Hypothalamus (tissue), 51 donors: Measurements from ENCODE around the gene MTSS2.

Experiments used
- DNase-seq, 51 donors: peaks; one replicate each; lab custom pipeline; 2025; lab: John Stamatoyannopoulos, UW

The MTSS2 gene

DNA sequence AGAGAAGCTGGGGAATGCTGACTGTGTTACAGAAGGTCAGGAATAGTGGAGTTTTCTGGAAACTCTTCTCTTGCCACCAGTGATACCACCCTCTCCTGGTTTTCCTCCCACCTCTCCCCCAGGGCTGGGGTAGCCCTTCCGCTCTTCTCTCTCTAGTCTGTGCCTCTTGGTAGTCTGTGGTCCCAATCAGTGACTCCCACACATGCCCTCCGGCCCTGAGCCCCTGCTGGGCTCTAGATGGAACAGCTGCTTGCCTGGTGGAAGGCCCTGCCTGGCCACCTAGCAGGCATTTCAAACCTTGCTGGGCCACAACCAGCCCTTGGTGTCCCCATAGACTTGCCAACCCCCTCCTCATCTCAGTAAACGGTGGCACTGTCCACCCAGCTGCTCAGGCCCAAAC, 15.2 kb upstream of the MTSS2 start:
- DNase-seq, result no peak

DNA sequence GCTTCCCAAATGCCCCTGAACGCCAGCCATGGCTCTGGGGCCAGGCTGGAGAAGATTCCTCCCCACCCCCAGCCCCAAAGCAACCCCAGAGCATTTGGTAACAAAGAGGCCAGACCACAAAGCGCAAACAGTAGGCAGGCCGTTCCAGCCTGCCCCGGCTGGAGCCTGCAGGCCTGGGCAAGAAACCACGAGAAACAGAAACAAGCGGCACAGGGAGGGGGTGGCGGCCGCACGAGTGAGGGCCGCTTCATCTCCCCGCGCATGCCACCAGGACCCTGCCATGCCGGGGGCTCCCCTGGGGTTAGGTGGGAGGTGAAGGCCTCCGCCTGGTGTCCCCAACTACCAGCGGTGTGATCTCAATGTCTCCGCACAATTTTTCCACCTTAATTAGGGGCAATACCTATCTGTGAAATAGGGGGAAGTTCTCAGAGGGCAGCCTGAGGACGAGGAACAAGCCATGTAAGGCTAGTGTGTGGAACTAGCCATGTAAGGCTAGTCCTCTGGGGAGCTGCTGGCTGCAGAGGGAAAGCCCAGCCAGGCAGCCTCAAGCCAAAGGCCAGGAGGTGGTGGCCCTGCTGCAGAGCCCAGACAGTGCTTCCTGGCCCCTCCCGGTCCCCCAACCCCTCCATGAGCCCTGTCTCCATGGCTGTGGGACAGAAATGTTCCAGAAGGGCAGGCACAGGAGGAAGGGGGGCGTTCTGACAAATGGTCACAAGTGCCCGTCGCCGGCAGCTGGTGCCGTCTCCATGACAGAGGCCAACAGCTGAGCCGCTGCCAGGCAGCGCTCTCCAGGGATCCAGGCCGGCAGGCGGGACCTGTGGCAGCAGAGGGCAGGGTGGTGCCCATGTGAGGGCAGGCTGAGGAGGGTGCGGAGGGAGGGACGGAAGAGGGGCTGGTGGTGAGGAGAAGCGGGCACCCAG, 14.5 kb upstream of the MTSS2 start:
- DNase-seq, result peak in 48 of 51 donors; percentile 19 to 92 (median 80)

DNA sequence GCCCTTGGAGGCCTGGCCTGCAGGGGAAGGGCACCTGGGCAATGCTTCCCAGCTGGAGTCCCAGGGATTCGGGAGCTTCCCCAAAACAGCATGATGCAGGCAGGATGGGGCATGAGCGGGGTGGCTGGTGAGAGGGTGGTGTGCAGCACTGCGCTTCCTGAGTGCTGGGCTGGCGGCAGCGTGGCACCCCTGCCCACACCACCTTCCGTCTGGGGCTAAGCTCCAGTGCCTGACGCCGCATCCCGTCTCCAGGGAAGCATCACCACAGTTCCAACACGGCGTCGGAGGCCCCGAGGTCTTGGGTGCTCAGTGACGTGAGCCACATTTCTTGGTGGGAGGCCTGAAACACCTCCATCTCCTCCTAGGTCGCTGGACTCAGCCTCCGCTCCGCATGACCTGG, 13.8 kb upstream of the MTSS2 start:
- peak in 2 of 51 donors; percentile 25 to 38 for DNase-seq

DNA sequence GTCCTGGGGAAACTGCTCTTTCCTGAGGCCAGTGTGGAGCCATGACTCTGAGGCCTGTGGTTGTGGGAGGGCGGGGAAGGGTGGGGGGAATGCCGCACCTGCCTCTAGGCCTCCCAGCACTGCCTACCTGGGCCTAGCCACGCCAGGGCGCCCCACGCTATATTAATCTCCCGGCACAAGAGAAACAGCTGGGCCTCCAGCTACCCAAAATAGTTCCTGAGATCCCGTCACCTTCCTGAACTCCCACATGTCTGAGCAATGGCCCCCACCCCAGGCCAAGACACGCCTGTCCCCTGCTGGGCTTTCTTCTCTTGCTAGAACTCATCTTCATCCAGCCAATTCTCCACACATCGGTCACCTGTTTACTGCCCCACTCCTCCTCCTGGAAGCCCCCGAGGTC, 13.0 kb upstream of the MTSS2 start:
- no peak for DNase-seq

DNA sequence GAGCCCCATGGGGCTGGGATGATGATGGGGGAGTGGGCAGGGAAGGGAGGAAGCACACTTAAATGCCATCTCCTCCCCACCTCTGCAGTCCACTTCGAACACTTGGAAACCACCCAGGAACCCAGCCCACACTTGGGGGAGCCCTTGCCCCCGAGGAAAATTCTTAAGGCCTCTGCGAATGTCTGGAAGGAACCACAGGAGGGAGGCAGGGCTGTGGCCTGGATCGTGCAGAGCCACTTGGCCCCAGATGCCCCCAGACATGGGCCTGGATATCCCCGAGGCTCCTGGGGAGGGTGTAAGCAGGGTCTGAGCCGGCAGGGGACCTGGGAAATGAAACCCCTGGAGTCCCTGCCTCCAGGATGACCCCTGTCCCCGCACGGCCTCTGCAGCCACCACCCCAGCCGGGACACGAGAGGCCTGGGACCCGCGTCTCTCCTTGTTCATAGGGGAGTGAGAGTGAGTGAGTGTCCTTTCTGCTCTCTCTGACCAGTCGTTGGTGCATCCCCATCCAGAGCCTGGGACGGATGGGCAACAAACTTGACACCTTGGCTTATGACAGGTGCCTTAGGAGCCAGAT, 11.8 kb upstream of the MTSS2 start:
- no peak for DNase-seq

DNA sequence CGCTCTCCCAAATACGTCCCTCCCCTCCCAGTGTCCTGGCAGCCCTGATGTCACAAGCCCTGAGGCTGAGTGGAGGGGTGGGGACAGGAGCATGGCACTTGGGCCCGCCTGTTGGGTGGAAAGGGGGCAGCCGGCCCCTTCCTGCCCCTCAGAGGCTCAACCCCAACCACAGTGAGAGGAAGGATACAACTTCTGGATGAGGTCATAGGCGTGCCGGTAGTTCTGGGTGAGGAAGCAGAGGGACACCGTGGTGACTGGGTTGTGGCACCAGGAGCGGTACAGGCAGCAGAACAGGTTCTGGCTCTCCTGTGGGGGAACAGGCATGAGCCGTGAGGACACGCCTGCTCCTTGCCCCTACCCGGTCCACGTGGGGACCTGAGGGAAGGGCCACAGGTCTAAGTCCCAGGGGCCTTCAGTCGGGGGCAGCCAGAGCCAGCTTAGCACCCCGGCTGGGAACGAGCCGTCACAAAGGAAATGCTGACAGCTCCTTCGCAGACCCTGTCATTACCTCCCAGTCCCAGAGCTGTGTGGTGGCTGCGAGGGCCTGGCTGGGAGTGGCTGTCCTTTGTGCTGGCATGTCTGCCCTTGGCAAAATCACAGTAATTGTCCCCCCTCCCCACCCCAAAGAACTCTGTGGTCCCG, 11.2 kb upstream of the MTSS2 start:
- DNase-seq, result no peak

DNA sequence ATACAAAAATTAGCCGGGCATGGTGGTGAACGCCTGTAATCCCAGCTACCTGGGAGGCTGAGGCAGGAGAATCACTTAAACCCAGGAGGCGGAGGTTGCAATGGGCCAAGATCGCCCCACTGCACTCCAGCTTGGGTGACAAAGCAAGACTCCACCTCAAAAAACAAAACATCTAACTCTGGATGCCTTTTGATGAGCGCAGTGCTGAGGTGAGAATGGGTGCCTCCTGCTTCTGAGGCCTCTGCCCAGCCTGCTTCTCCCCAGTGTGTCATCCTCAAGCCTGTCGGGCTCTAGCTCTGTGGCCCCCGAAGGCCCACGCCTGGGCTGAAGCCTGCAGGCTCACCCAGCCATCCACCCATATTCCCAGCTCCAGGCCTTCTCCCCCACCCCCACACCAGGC, 10.5 kb upstream of the MTSS2 start:
- no peak for DNase-seq

DNA sequence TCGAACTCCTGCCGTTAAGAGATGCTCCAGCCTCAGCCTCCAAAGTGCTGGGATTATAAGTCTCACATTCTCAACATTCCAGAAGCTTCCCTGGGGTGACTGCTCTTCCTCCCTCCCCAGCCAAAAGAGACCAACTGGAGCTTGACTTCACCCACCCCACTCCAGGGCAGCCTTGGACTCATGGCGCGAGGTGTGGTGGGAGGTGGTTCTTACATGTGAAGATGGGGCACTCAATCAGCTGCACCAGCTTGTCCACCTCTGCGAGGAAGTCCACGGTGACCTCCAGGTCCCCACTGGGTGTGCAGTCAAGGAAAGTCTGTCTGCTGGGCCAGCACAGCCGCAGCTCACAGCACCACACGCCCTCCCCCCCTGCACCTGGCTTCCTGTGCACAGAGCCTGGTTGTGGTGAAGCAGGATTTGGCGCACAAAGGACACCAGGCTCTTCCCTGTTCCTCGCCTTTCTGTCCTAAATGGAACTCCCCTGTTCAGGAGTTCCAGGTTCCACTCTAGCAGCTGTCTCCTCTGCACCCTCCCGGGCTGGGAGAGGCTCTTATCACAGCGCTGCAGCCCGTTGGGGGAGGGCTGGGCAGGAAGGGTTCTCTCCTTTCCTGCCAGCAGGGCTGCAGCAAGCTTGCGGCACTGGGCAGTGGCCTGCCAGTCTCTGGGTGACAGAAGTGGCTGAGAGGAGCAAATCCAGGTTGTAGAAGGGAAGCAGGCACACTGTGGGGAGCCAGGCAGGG, 9.6 kb upstream of the MTSS2 start:
- DNase-seq, result no peak

DNA sequence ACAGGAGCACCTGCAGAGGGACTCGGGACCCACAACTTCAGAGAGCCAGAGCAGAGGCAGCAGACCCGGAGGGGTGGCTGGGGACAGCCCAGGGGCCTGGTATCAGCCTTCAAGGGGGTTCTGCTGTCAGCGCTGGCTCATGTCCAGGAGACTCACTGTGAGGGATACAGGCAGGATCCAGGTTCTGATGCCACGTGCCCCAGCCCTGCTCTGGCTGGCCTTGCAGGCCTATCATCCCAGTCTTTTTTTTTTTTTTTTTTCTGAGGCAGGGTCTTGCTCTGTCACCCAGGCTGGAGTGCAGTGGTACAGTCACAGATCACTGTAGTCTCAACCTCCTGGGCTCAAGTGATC, 9.0 kb upstream of the MTSS2 start:
- DNase-seq, result no peak

DNA sequence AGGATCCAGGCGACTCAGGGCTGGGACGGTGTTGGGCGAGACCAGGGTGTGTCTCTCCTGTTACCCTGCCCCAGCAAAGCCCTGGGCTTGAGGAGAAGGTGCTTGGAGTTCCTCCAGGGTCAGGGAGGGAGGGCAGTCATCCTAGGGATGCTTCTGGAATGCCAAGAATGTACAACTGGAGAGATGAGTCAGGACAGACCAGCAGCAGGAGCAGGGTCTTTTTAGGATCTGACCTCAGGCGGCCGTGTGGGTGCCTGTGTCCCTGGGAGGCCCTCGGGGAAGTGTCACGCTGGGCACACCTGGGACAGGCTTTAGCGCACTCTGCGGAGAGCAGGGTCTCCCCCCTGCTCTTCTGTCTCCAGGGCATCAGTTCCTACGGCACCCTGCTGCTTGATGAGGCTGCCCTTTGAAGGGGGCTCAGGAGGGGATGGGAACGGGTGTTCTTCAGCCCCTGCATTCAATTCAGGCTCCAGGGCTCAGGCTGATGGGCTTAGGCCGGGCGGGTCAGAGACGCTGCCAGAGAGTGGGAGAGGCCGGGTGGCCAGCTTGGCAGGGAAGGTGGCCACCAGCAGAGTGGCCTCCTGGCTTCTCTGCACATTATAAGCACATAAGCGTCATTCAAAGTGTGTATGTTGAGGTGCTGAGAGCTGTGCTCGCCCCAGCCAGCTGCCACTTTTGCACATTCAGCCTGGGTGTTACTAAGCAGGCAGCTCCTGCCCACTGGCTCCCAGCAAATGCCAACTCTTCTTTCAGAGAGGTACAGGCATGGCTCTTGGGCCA, 8.4 kb upstream of the MTSS2 start:
- peak in 1 of 51 donors; percentile 69 for DNase-seq

DNA sequence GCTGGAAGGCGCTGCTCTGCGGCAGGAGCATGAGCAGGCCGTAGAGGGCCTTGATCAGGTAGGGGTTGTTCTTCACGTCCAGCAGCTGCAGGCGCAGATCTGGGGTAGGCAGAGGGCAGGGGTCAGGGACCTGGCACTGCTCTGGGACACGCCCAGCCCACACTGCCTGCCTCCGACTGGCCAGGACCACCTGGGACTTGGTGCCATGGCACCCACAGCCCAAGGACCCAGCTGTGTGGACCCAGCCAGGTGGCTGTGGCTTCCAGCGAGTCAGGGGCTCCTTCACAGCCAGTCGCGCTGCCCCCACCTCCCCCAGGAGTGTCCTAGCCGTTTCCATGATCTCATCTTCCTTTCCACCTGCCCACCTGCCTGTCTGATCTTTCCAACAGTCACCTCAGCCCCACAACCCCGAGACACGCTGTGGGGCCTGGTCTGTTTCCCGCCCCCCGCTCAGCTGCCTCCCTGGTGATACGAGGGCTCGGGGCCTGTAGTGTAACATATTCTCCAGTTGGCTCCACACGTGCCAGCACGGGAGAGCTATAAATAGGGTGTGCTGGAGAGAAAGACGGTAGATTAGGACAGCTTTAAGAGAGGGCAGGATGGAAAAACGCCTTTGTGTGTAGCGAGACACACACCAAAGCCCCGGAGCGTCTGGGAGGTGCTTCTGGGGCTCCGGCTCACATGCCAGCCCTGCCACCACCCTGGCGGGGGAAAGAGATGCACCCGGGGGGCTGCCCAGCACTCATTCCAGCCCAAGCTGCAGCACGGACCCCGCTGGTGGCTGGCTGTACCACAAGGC, 7.2 kb upstream of the MTSS2 start:
- DNase-seq, result no peak

DNA sequence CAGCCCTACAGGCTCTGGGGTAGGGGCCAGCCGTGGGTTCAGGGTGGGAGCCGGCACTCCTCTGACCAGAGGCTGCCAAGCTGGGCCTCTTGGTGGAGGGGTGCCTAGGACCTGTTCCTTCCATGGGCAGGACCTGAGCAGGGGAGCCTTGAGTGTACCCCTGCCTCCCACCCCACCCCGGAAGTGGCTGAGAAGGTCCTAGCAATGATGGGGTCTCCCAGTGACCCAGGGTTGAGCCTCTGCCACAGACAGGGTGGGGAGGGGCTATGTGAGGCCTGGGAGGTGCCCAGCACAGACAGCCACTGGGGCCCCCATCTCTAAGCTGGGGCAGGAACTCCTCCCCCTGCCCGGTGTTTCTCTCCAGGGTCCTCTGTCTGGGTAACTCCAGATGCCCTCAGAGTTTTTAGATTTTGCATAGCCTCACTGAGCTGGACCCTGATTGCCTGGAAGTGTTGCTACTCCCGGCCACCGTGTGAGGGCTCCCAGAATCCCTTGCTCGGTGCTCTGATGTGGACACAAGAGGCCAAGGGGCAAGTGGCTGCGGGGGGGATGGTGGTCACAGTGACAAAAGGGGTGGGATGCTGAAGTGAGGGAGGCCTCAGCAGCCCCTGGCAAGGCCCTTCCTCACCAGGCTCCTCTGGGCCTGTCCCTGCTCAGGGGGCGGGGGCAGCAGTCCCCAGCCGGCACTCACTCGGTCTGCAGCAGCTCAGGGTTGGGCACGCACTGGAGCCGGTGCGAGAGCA, 6.4 kb upstream of the MTSS2 start:
- DNase-seq, result peak in 2 of 51 donors; percentile 35 to 43

DNA sequence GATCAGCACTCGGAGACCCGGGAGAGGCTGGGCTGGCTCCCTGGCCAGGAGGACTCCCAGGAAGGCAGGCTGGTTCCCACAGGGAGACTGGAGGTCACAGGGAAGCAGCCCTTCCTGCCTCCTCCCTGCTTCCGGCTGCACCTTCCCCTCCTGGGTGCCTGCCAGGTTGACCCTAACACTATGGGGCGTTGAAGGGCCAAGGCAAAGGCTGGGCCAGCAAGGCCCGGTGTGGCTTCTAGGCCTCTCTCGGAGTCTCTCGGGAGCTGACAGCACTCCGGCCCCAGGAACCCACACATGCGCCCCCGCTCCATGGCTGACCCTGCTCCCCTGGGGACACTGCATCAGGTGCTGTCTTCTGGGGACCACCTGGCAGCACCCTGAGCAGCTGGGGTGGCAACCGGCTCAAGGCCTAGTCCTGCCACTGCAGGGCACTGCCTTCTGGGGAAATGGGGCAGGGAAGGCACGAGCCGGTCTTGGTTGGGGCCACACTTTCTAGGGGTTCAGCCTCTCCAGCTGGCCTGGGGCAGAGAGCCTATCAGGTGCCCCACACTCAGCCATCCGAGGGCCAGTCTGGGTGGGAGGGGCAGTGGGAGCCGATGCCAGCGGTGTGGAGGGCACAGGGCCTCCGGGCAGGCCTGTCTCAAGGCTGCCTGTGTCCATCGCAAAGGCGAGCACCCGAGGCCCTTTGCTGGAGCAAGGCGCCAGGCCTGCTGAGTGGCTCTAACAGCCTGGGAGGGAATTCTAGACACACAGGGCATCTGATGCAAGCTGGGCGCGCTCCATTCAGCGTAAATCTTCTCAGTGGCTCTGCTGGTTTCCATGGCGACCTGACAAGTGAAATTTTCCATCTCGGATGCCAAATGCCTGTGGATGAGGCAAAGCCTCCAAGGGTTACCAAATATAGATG, 5.6 kb upstream of the MTSS2 start:
- DNase-seq, result peak in 43 of 51 donors; percentile 25 to 97 (median 80)

DNA sequence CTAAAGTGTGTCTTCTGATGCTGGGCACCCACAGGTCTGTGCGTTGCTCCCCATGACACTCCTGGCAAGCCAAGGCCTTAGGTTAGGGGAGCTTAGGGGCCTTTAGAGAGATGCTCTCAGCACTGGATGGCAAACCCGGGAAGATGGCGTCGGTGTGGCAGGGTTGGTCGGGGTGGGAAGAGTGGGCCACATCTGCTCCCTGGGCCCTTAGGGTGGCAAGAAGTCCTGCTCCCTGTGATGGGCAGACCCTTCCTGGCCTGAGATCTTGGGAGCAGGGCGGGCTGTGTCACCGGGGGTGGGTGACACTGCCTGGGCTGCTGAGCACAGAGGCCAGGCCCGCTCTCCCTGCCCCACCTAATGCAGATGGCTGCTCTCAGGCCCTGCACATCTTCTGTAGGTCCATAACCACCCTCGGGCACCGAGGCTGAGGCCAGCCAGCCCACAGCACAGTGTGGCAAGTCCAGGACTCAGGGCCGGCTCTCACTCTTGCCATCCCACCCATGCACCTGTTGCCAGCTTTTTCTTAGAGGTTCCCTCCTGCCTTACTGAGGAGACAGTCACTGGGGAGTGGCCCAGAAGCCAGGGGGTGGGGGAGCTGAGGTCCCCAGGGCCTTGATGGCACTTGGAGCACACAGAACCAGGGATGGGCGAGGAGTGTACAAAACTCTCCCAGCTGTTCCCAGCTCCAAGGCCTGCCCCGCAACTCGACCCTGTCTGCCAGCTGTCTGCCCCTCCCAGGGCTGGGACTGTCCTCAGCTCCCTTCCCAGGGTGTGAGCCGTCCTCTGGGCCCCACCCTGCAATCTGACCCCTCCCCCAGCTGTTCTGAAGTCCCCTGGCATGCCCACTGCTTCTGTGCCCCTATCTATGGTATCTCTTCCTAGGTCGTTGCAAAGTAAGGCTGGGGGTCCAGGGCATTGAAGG, 4.4 kb upstream of the MTSS2 start:
- no peak for DNase-seq

DNA sequence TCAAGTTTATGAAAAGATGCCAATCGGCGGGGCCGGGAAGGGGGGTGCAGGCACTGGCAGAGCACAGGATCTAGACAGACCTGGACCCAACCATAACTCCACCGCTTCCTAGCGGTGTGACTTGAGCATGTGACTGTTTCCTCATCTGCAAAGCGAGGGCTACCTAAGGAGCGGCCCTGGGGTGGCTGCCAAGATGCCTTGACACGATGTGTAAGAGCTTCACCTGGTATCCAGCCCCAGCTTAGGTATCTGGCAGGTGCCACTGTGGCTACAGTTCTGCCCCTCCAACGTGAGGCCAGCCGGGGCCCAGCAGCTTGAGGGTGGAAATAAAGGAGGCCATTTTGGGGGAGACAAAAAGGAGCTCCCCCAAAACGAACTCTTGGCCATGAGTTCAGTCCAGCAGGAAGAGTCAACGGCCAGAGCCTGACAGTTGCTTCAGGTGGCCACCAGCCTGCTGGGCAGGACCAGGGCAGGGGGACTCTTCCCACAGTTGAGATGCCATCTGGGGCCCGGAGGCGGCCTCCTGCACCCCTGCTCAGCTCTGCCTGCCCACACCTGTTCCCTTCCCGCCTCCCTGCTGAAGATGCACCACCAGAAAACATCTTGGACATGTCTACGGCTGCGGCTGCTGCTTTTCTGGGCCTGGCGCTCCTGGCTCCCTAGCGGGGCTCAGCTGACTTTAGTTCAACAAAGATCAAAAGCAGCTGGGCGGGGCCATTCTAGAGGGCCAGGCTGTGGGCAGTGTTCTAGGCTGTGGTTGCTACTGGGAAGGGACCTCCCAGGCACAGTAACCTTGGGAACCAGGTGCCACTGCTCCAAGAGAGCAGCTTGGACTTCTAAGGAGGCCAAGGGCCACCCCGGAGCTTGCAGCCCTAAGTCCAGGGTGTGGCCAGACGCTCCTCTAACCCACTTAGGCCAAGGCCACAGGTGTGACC, 3.4 kb upstream of the MTSS2 start:
- DNase-seq, result peak in 2 of 51 donors; percentile 21 to 35
